Measurements from ENCODE around the gene KRT1. TPM values are rescaled to one million over a fixed set of nuclear protein-coding genes. Genes with fewer than 3 reads are reported as not detected.

KRT1 gene
- total and polyA plus RNA-seq, 2 donors = 9.3 to 507 TPM

- H3K27ac ChIP-seq (ENCODE audit: low read depth in 1 of 2, low read length in 1 of 2) = no peak overlapping the region
- peaks cover 0 to 48% of the 10 kb centered on the region in 2 donors for H3K27me3 ChIP-seq (ENCODE audit: control insufficient read depth in 2 of 2, insufficient read depth in 1 of 2, low read length in 1 of 2)
- H3K4me3 ChIP-seq (ENCODE audit: low read length in 2 of 2) = no peak overlapping the region
- peaks cover 6 to 16% of the 10 kb centered on the region in 2 donors for H3K4me1 ChIP-seq (ENCODE audit: control insufficient read depth in 2 of 2, insufficient read depth in 2 of 2, low read length in 2 of 2)
- H3K9me3 ChIP-seq (ENCODE audit: control insufficient read depth in 2 of 2, insufficient read depth in 1 of 2, low read length in 1 of 2) = no peaks in the 10 kb centered on the region
- WGBS = 95% methylated on average over 6 of the region's 6 CpGs
- no peak for DNase-seq (ENCODE audit: low read depth in 6 of 9, low spot score in 9 of 9)
- no peaks in the 10 kb centered on the region for H3K36me3 ChIP-seq (ENCODE audit: control insufficient read depth in 2 of 2, insufficient read depth in 2 of 2, low read length in 1 of 2)
Measured at GRCh38 chr12:52694151-52694550, 13.9 kb upstream of the KRT1 start.

- Histone ChIP-seq H3K4me1 (ENCODE audit: control insufficient read depth in 2 of 2, insufficient read depth in 2 of 2, low read length in 2 of 2) (peaks cover 6 to 16% of the 10 kb centered on the region in 2 donors), H3K9me3 (ENCODE audit: control insufficient read depth in 2 of 2, insufficient read depth in 1 of 2, low read length in 1 of 2) (no peaks in the 10 kb centered on the region), H3K27ac (ENCODE audit: low read depth in 1 of 2, low read length in 1 of 2) (no peak overlapping the region), H3K27me3 (ENCODE audit: control insufficient read depth in 2 of 2, insufficient read depth in 1 of 2, low read length in 1 of 2) (peaks cover 0 to 50% of the 10 kb centered on the region in 2 donors), H3K4me3 (ENCODE audit: low read length in 2 of 2) (no peak overlapping the region), H3K36me3 (ENCODE audit: control insufficient read depth in 2 of 2, insufficient read depth in 2 of 2, low read length in 1 of 2) (no peaks in the 10 kb centered on the region)
- no peak for DNase-seq (ENCODE audit: low read depth in 6 of 9, low spot score in 9 of 9)
- WGBS = 85% methylated on average over 5 of the region's 5 CpGs
Measured at GRCh38 chr12:52693261-52693660, 13.1 kb upstream of the KRT1 start.

GRCh38 chr12:52692254-52692653 is 12.0 kb upstream of the KRT1 start:
- Histone ChIP-seq H3K9me3 (ENCODE audit: control insufficient read depth in 2 of 2, insufficient read depth in 1 of 2, low read length in 1 of 2) (no peaks in the 10 kb centered on the region), H3K36me3 (ENCODE audit: control insufficient read depth in 2 of 2, insufficient read depth in 2 of 2, low read length in 1 of 2) (no peaks in the 10 kb centered on the region), H3K27me3 (ENCODE audit: control insufficient read depth in 2 of 2, insufficient read depth in 1 of 2, low read length in 1 of 2) (peaks cover 0 to 54% of the 10 kb centered on the region in 2 donors), H3K4me1 (ENCODE audit: control insufficient read depth in 2 of 2, insufficient read depth in 2 of 2, low read length in 2 of 2) (peaks cover 6 to 16% of the 10 kb centered on the region in 2 donors), H3K4me3 (ENCODE audit: low read length in 2 of 2) (no peak overlapping the region), H3K27ac (ENCODE audit: low read depth in 1 of 2, low read length in 1 of 2) (no peak overlapping the region)
- whole genome bisulfite sequencing = 96% methylated on average over 8 of the region's 8 CpGs
- DNase-seq (ENCODE audit: low read depth in 6 of 9, low spot score in 9 of 9) = no peak

GRCh38 chr12:52691841-52692150 is 11.6 kb upstream of the KRT1 start:
- H3K27me3 ChIP-seq (ENCODE audit: control insufficient read depth in 2 of 2, insufficient read depth in 1 of 2, low read length in 1 of 2) = peaks cover 0 to 53% of the 10 kb centered on the region in 2 donors
- no peak for DNase-seq (ENCODE audit: low read depth in 6 of 9, low spot score in 9 of 9)
- no peaks in the 10 kb centered on the region for H3K9me3 ChIP-seq (ENCODE audit: control insufficient read depth in 2 of 2, insufficient read depth in 1 of 2, low read length in 1 of 2)
- peaks cover 6 to 16% of the 10 kb centered on the region in 2 donors for H3K4me1 ChIP-seq (ENCODE audit: control insufficient read depth in 2 of 2, insufficient read depth in 2 of 2, low read length in 2 of 2)
- no peaks in the 10 kb centered on the region for H3K36me3 ChIP-seq (ENCODE audit: control insufficient read depth in 2 of 2, insufficient read depth in 2 of 2, low read length in 1 of 2)
- H3K4me3 ChIP-seq (ENCODE audit: low read length in 2 of 2) = no peak overlapping the region
- H3K27ac ChIP-seq (ENCODE audit: low read depth in 1 of 2, low read length in 1 of 2) = no peak overlapping the region
- WGBS = 81% methylated on average over 2 of the region's 2 CpGs

- WGBS = 4% methylated on average over 45 of the region's 45 CpGs
- Histone ChIP-seq H3K9me3 (ENCODE audit: control insufficient read depth in 2 of 2, insufficient read depth in 1 of 2, low read length in 1 of 2) (no peaks in the 10 kb centered on the region), H3K4me1 (ENCODE audit: control insufficient read depth in 2 of 2, insufficient read depth in 2 of 2, low read length in 2 of 2) (peaks cover 6 to 16% of the 10 kb centered on the region in 2 donors), H3K27ac (ENCODE audit: low read depth in 1 of 2, low read length in 1 of 2) (peak overlapping the region in 1 of 2 donors; percentile 67), H3K27me3 (ENCODE audit: control insufficient read depth in 2 of 2, insufficient read depth in 1 of 2, low read length in 1 of 2) (peaks cover 0 to 49% of the 10 kb centered on the region in 2 donors), H3K36me3 (ENCODE audit: control insufficient read depth in 2 of 2, insufficient read depth in 2 of 2, low read length in 1 of 2) (no peaks in the 10 kb centered on the region), H3K4me3 (ENCODE audit: low read length in 2 of 2) (peak overlapping the region in 1 of 2 donors; percentile 50)
- DNase-seq (ENCODE audit: low read depth in 6 of 9, low spot score in 9 of 9) = peak in 5 of 9 donors; percentile 16 to 48 (median 26)
Measured at GRCh38 chr12:52691076-52691840, 11.1 kb upstream of the KRT1 start.

- H3K36me3 ChIP-seq (ENCODE audit: control insufficient read depth in 2 of 2, insufficient read depth in 2 of 2, low read length in 1 of 2) = no peaks in the 10 kb centered on the region
- peak overlapping the region in 1 of 2 donors; percentile 50 for H3K4me3 ChIP-seq (ENCODE audit: low read length in 2 of 2)
- peaks cover 6 to 16% of the 10 kb centered on the region in 2 donors for H3K4me1 ChIP-seq (ENCODE audit: control insufficient read depth in 2 of 2, insufficient read depth in 2 of 2, low read length in 2 of 2)
- no peak overlapping the region for H3K27ac ChIP-seq (ENCODE audit: low read depth in 1 of 2, low read length in 1 of 2)
- H3K27me3 ChIP-seq (ENCODE audit: control insufficient read depth in 2 of 2, insufficient read depth in 1 of 2, low read length in 1 of 2) = peaks cover 0 to 49% of the 10 kb centered on the region in 2 donors
- DNase-seq (ENCODE audit: low read depth in 6 of 9, low spot score in 9 of 9) = no peak
- 78% methylated on average over 8 of the region's 8 CpGs for WGBS
- H3K9me3 ChIP-seq (ENCODE audit: control insufficient read depth in 2 of 2, insufficient read depth in 1 of 2, low read length in 1 of 2) = no peaks in the 10 kb centered on the region
Measured at GRCh38 chr12:52690351-52691075, 10.3 kb upstream of the KRT1 start.

GRCh38 chr12:52689936-52690335 is 9.7 kb upstream of the KRT1 start:
- H3K9me3 ChIP-seq (ENCODE audit: control insufficient read depth in 2 of 2, insufficient read depth in 1 of 2, low read length in 1 of 2) = no peaks in the 10 kb centered on the region
- no peak overlapping the region for H3K27ac ChIP-seq (ENCODE audit: low read depth in 1 of 2, low read length in 1 of 2)
- whole genome bisulfite sequencing = 85% methylated on average over 1 of the region's 1 CpG
- H3K36me3 ChIP-seq (ENCODE audit: control insufficient read depth in 2 of 2, insufficient read depth in 2 of 2, low read length in 1 of 2) = no peaks in the 10 kb centered on the region
- H3K27me3 ChIP-seq (ENCODE audit: control insufficient read depth in 2 of 2, insufficient read depth in 1 of 2, low read length in 1 of 2) = peaks cover 0 to 51% of the 10 kb centered on the region in 2 donors
- DNase-seq (ENCODE audit: low read depth in 6 of 9, low spot score in 9 of 9) = no peak
- peaks cover 6 to 16% of the 10 kb centered on the region in 2 donors for H3K4me1 ChIP-seq (ENCODE audit: control insufficient read depth in 2 of 2, insufficient read depth in 2 of 2, low read length in 2 of 2)
- H3K4me3 ChIP-seq (ENCODE audit: low read length in 2 of 2) = no peak overlapping the region

GRCh38 chr12:52689239-52689638 is 9.0 kb upstream of the KRT1 start:
- Histone ChIP-seq H3K36me3 (ENCODE audit: control insufficient read depth in 2 of 2, insufficient read depth in 2 of 2, low read length in 1 of 2) (no peaks in the 10 kb centered on the region), H3K27me3 (ENCODE audit: control insufficient read depth in 2 of 2, insufficient read depth in 1 of 2, low read length in 1 of 2) (peaks cover 0 to 51% of the 10 kb centered on the region in 2 donors), H3K9me3 (ENCODE audit: control insufficient read depth in 2 of 2, insufficient read depth in 1 of 2, low read length in 1 of 2) (no peaks in the 10 kb centered on the region), H3K4me3 (ENCODE audit: low read length in 2 of 2) (no peak overlapping the region), H3K4me1 (ENCODE audit: control insufficient read depth in 2 of 2, insufficient read depth in 2 of 2, low read length in 2 of 2) (peaks cover 6 to 16% of the 10 kb centered on the region in 2 donors), H3K27ac (ENCODE audit: low read depth in 1 of 2, low read length in 1 of 2) (no peak overlapping the region)
- DNase-seq (ENCODE audit: low read depth in 6 of 9, low spot score in 9 of 9) = no peak

GRCh38 chr12:52688481-52688880 is 8.3 kb upstream of the KRT1 start:
- WGBS = 95% methylated on average over 2 of the region's 2 CpGs
- no peak overlapping the region for H3K27ac ChIP-seq (ENCODE audit: low read depth in 1 of 2, low read length in 1 of 2)

More at GRCh38 chr12:52688481-52688880, 8.3 kb upstream of the KRT1 start:
- no peak for DNase-seq (ENCODE audit: low read depth in 6 of 9, low spot score in 9 of 9)
- Histone ChIP-seq H3K9me3 (ENCODE audit: control insufficient read depth in 2 of 2, insufficient read depth in 1 of 2, low read length in 1 of 2) (no peaks in the 10 kb centered on the region), H3K36me3 (ENCODE audit: control insufficient read depth in 2 of 2, insufficient read depth in 2 of 2, low read length in 1 of 2) (no peaks in the 10 kb centered on the region), H3K27me3 (ENCODE audit: control insufficient read depth in 2 of 2, insufficient read depth in 1 of 2, low read length in 1 of 2) (peaks cover 0 to 51% of the 10 kb centered on the region in 2 donors), H3K4me3 (ENCODE audit: low read length in 2 of 2) (no peak overlapping the region), H3K4me1 (ENCODE audit: control insufficient read depth in 2 of 2, insufficient read depth in 2 of 2, low read length in 2 of 2) (peaks cover 6 to 16% of the 10 kb centered on the region in 2 donors)

Measured in thymus (tissue), 11 donors.